Brain microvascular endothelial cell (primary cell): ENCODE measurements around the gene ATP4A.
A peak's percentile ranks its signal among the peaks of the same experiment; 100 is the strongest.

Source experiments
- DNase-seq: peaks from one replicate; pipeline ENCODE4 v3.0.0-alpha.2; 2020
- H3K27ac ChIP-seq: fragments of 250-450 bp; sonication (Bioruptor Pico); 2 replicates; pipeline ENCODE4 v1.5.1; 2020; ENCODE audit warnings: mild to moderate bottlenecking, moderate library complexity
- H3K27me3 ChIP-seq: fragments of 250-450 bp; sonication (Bioruptor Pico); replicated peaks from 2 replicates; pipeline ENCODE4 v1.5.1; 2020; ENCODE audit warnings: mild to moderate bottlenecking
- H3K36me3 ChIP-seq: fragments of 250-450 bp; sonication (Bioruptor Pico); replicated peaks from 2 replicates; pipeline ENCODE4 v1.5.1; 2020; ENCODE audit warnings: mild to moderate bottlenecking
- H3K4me3 ChIP-seq: 2 replicates; pipeline ENCODE4 v1.5.1; 2011; ENCODE audit warnings: low read depth, mild to moderate bottlenecking, control low read depth, low read length, moderate library complexity
- in situ Hi-C: cut with HindIII; loops from 2 replicates; pipeline ENCODE4 v1.10.0; 2017; ENCODE audit warnings: low sequenced_read_pairs, low pct_ligation_motif_present
- TF ChIP-seq, protein P1 (sequence below): IDR thresholded peaks from 2 replicates; pipeline ENCODE4 v1.5.1; 2011; ENCODE audit warnings: low read depth, mild to moderate bottlenecking, moderate library complexity, low read length, control low read depth, inconsistent platforms; ENCODE audit errors: missing control alignments

Gene ATP4A

DNA sequence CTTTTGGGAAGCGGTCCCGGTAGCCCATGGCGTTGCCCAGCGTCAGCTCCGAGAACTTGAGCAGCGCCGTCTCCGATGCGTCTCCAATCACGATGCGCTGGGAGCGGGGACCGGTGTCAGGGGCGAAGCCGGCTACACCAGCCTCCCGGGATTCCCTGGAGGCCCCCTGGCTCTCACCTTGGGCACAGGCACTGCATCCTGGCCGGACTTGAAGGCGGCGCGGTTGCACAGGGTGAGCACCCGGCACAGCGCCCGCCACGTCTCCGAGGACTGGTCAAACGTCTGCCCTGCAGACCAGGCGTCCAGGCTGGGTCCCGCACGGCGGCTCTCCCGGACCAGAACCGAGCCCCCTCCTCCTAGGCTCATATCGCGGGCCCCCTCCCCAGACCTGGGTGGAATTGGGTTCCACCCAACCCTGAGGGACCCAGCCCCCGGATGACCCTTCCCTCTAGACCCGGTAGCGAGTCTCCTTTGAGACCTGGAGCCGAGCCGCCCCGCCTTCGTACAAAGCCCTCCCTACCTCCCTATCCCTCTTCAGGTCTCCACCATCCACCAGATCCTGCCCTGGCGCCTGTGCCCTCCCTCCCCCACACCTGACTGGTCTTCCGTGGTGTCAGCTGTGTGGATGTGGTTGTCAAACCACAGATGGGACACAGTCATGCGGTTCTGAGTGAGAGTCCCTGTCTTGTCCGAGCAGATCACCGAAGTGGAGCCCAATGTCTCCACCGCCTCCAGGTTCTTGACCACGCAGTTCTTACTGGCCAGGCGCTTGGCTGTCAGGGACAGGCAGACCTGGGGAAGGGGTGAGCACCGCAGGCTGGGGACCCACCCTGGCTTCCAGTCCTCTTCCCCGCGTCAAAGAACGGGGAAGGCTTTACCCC is 4.8 kb downstream of the ATP4A start:
- Histone ChIP-seq H3K4me3 (peak overlapping the region; percentile 50), H3K27me3 (peaks cover 2% of the 10 kb centered on the region), H3K36me3 (no peaks in the 10 kb centered on the region), H3K27ac (no peak overlapping the region)
- in situ Hi-C loops: no loop called here
- DNase-seq: no peak
- TF ChIP-seq, protein P1, sequence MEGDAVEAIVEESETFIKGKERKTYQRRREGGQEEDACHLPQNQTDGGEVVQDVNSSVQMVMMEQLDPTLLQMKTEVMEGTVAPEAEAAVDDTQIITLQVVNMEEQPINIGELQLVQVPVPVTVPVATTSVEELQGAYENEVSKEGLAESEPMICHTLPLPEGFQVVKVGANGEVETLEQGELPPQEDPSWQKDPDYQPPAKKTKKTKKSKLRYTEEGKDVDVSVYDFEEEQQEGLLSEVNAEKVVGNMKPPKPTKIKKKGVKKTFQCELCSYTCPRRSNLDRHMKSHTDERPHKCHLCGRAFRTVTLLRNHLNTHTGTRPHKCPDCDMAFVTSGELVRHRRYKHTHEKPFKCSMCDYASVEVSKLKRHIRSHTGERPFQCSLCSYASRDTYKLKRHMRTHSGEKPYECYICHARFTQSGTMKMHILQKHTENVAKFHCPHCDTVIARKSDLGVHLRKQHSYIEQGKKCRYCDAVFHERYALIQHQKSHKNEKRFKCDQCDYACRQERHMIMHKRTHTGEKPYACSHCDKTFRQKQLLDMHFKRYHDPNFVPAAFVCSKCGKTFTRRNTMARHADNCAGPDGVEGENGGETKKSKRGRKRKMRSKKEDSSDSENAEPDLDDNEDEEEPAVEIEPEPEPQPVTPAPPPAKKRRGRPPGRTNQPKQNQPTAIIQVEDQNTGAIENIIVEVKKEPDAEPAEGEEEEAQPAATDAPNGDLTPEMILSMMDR: no peak

GRCh38 chr19:35557539-35558399 is 5.7 kb downstream of the ATP4A start:
- no peaks in the 10 kb centered on the region for H3K36me3 ChIP-seq
- peak overlapping the region; percentile 50 for H3K4me3 ChIP-seq
- DNase-seq: peak; percentile 51
- H3K27ac ChIP-seq: no peak overlapping the region
- peaks cover 2% of the 10 kb centered on the region for H3K27me3 ChIP-seq
- in situ Hi-C loops: no loop called here
- TF ChIP-seq, protein P1: peak; percentile 23

GRCh38 chr19:35556846-35557538 is 6.5 kb downstream of the ATP4A start:
- in situ Hi-C loops: no loop called here
- H3K27ac ChIP-seq: no peak overlapping the region
- peaks cover 2% of the 10 kb centered on the region for H3K27me3 ChIP-seq
- H3K36me3 ChIP-seq: no peaks in the 10 kb centered on the region
- DNase-seq: no peak
- TF ChIP-seq, protein P1: no peak
- no peak overlapping the region for H3K4me3 ChIP-seq

DNA sequence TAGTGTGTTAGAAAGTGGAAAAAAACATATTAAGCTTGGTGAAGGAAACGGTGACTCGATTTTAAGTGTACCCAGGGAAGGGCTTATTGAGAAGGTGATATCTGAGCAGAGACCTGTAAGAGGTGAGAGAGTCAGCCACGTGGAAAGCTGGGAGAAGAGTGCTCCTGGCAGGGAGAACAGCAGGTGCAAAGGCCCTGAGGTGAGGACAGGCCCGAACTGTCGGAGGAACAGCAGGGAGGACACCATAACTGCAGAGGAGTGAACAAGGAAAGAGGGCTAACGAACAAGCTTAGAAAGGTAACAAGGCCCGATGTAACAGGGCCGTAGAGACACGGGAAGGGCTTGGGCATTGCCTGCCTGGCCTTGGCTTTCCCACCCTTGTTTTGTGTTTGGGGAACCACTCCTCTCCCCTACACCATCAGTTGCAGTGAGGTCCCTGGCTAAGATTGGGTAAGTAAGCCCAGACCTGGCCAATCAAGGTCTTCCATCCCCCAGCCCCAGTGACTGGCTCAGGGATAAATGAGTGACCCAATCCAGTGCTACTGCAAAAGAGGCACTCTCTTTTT is 7.3 kb downstream of the ATP4A start:
- DNase-seq: no peak
- no peak overlapping the region for H3K4me3 ChIP-seq
- in situ Hi-C loops: no loop called here
- H3K27ac ChIP-seq: no peak overlapping the region
- peaks cover 2% of the 10 kb centered on the region for H3K27me3 ChIP-seq
- H3K36me3 ChIP-seq: no peaks in the 10 kb centered on the region
- TF ChIP-seq, protein P1: no peak

GRCh38 chr19:35555301-35556005 is 8.0 kb downstream of the ATP4A start:
- DNase-seq: no peak
- in situ Hi-C loops: no loop called here
- TF ChIP-seq, protein P1: peak; percentile 59
- Histone ChIP-seq H3K27ac (no peak overlapping the region), H3K4me3 (no peak overlapping the region), H3K27me3 (peaks cover 2% of the 10 kb centered on the region), H3K36me3 (no peaks in the 10 kb centered on the region)
